Measurements from ENCODE around the gene CUEDC1.
"Not testable (repeated sequence)": the region's sequence is repeated elsewhere in the genome, so short reads cannot be mapped to it uniquely, and the experiment has no call there.

The CUEDC1 gene

DNA sequence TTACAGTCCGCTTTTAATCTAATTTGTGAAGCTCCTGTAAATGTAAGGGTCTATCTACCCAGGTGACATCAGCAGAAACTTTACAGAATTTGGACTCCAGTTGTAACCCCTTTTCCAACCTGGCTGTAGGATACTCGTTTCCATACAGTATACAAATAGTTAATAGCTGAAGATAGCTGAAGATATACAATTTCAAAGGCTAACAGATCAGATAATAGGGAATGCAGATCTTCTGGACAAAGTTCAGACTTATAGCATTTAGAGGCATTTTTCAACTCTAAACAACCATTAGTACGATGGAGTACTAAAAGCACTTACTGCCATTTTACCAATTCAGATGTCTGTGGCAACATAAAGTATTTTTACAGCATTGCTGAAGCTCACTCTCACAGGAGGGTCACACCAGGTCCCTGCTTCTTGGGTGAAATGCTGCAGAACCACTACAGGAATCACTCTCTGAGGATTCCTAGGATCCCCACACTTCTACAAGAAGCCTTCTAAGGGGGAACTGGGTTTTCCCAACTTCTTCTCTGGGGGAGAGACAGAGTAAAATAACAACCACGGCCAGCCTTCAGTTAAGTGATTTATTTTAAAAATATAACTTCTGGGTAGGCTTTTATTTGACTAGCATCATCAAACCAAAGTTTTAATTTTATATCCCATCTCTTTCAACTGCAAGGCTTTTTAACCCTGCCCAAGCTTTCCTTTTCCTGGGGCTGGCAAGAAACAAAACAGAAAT lies 29.9 kb upstream of the CUEDC1 start:
- no peak for DNase-seq

DNA sequence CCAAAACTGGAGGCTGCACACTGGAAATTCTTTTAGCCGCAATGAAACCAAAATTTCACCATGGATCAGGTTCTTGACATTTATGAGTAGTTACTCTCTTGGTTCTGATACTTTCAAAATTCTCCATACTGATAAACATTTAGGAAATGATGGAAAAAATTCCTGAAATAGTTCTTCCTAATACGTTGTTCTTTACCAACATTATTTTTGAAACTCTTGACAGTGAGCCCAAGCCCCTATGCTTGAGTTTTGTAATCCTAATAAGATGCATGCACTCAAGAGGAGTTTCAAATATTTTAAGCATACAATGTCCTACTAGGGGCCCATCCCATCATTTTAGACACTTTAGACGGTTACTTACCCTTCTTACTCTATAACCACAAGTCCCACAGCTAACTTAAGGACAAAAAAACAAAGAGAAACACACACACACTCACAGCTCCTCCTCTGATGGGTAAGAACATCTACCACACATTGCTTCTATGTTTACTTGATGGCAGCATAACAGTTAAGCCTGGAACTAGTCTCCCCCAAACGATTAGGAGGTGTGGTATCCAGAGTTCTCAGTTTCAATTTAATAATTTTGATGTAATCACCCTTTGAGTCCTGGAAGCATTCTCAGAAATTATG lies 29.2 kb upstream of the CUEDC1 start:
- no peak for DNase-seq

GRCh38 chr17:57983446-57983845 lies 28.2 kb upstream of the CUEDC1 start:
- DNase-seq: no peak

- no peak for DNase-seq
Observed at GRCh38 chr17:57982452-57983170, 27.4 kb upstream of the CUEDC1 start.

DNA sequence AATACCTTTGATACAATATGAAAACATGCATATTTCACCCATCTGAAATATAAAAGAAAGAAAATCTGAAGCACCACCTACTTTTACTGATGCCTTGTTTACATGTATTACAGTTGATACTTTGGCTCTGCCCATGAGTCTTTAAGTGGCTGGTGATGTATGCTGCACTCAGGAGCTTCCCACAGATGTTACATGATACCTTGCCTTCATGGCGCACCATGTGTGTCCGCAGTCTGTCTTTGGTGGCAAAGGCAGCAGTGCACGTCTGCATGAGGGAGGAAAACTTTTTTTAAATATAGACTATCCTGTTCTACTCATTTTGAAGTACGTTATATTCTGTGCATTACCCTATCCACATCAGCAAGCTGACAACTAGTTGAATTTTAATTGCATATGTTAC lies 25.3 kb upstream of the CUEDC1 start:
- no peak for DNase-seq

GRCh38 chr17:57979076-57979475 lies 23.9 kb upstream of the CUEDC1 start:
- no peak for DNase-seq

DNA sequence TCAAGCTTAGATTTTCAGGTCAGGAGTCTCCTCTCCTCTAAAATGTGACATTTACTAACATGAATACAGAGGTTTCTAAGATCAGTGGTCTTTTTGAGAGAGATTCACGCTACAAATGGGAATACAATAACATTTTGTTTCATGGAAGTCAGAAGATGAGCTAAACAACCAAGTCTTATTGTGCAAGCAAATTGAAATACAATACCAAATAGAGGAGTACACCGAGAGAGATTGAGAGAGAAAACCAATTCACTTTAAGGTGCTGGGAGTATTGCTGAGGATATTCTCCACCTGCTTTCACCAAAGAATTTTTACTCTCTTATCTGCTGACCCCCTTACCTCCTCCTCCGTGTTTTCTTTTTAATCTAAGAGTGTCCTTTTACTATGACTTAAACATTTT lies 21.4 kb upstream of the CUEDC1 start:
- DNase-seq: no peak

- DNase-seq: no peak
Observed at GRCh38 chr17:57975044-57975443, 19.8 kb upstream of the CUEDC1 start.

DNA sequence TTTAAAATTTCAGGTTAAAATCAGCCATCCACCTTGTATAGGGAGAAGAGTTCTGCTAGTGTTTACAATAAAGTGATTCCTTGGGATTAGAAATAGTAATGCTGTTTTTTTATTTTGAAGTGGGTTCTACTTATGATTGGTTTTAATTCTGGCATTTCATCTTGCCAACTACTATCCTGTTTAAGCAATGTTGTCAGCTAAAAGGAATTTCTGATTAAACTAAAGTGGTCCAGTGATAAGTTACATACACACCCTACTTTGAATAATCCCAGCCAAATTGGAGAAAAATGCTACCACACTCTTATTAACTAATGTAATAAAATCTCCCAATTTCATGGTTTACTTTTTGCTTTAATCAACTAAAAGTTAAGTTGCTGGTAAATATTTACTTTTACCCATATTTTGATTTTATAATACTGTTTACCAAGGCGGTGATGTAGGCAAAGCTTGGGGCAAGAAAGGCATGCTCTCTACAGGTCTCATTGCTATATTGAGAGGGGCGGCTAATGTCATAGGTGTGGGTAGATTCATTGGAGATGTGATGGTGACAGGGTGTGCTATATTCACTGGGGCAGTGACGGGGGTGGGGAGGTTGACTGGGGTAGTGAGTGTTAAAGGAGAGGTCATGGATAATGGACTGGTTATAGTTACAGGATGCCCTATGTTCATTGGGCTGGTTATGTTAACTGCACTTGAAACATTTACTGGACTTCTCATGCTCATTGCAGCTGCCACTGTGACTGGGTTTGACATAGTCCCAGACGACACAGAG lies 19.0 kb upstream of the CUEDC1 start:
- not testable (repeated sequence) for DNase-seq

DNA sequence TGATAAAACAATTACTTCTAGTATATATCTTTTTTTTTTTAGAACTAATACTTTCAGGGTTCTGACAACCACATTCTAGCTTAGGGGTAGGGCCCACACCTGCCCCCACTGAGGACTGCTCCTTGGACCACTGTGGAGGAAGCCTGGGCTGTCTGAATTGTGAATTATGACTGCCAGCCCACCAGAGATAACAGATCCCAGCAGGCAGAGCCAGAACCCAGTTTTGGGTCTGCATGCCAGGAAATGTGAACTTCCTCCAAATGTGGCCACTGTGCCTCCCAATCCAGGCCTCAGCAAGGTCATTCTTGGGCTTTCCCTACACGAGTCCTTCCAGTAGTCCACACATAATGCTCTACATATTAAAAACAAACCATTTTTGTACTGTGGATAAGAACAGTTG lies 16.9 kb upstream of the CUEDC1 start:
- DNase-seq: no peak

DNA sequence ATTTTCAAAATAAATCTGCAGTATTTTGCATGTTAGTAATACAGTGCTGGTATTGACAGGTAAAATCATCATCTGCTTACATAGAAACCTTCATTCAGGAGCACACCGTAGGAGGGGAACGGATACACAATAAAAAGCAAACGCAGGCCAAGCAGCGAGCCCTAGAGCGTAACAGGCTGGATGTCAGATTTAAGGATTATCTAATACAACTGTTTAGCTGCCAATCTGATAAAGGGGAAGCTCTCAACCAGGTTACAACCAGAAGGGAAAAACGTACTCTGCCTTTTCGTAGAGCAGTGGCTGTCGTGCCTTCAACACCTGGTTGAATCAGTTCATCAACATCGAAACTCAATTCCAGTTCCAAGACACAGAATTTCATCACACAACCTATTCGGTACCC lies 16.4 kb upstream of the CUEDC1 start:
- no peak for DNase-seq

DNA sequence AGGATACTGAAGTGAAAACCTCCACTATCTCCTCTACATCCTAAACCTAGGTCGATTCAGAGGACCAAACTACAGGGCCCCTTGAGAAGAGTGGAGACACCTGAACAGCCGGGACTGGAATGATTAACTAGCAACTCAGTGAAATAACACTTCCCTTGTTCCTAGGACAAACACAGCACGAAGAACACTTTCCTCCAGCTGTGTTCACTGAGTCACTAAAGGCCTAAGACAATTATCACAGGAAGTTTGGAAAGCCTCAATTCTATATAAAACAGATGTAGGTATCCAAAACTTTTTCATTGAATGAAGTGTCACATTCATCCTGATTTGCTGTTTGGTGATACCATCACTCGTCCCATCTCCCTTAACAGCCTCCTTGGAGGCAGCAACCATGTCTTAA lies 15.5 kb upstream of the CUEDC1 start:
- DNase-seq: no peak

DNA sequence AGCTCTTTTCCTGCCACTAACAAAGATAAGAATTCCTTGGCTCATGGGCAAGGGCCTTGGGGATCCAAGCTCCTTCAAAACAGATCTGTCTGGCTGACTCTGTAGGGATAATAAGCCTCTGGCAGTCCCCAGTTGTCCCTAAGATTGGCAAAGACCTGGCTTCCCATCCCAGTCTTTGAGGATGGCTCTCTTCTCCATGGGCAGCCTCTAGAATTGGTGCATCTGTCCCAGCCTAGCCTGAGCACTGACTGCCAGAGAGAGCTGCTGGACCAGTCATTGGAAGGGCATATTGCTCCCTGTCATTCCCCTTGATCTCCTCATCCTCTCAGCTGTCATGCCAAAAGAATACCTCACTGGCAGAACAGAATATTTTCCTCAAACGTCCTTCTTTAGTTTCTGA lies 13.2 kb upstream of the CUEDC1 start:
- DNase-seq: no peak

DNA sequence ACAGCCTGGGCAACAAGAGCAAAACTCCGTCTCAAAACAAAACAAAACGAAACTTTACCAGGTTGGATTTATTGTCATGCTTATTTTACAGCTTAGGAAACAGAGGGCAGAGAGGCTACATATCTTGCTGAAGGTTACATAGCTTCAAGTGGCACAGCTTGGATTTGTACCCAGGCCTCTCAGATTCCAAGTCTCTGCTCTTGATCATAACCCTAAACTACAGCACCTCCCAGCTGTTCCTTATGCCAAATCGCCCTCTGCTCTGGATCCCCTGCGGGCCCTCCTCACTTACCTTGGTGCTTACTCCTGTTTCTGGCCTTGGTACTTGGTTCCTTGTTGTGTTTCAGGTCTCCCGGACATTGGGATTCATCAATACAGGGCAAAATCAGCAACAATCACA lies 11.7 kb upstream of the CUEDC1 start:
- no peak for DNase-seq

- DNase-seq: no peak
Observed at GRCh38 chr17:57966246-57966645, 11.0 kb upstream of the CUEDC1 start.

DNA sequence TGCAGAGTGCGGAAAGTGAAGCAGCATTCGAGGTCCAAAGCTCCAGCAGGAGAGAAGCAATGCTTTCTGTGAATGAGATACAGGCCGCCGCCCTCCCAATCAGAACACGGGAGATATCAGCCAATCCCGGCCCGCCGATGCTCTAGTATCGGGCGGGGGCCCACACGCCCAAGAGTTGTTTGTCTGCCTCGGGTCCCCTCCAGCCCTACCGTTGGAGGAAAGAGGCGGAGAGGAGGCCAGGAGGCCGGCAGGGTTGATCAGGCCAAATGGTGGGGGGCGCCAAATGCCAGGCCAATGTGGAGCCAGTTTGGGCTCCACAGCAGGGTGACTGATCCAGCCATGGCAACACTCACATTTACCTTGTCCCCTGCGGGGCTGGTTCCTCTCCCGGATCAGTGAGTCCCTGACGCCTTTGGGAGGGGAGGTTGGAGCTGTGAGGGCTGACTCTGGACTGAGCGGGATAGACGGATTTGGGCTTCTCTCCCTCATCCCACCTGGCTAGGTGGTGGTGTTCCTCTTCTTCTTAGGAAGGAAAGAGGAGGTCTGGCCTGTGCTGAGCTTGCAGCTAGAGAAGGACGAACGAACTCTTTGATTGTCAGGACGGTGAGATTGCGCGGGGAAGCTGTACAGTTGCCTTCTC lies 10.4 kb upstream of the CUEDC1 start:
- no peak for DNase-seq

GRCh38 chr17:57963149-57963511 lies 7.9 kb upstream of the CUEDC1 start:
- no peak for DNase-seq

DNA sequence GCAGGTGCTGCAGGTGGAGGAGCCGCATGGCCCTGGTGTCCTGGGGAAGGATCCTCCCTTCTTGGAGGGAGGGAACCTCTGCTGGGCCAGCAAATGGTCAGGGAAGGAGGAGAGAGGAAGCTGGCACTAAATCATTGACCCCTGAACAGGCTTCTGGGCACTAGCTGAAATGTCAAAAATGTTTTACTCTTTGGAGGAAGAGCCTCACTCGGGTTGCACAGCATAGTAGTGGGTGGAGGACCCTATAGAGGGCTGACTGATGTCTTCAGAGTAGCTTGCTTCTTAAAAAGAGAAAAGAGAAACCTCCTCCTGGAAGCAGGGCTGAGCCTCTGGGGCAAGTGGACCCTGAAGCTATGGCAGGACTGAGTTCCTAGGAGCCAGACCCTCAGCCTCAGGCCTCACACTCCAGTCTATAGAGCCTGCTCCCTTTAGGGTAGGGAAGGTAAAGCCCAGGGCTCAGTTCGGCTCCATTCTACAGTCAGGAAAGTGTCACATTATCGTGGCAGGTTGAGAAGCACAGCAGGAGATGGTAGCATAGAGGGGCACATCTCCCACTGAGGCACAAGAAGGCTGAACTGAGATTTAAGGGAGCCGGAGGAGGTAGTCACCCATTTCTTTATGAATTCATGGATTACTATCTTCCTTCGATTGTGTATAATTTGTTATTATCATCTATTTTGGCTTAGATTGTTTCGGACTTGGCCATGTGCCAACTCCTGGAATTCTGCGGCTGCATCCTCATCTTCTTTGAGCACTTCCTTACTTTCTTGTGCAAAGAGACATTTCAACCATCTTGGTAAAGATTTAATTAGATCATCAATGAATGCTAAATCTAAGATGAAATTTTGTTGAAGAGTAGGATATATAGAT lies 7.3 kb upstream of the CUEDC1 start:
- DNase-seq: no peak

DNA sequence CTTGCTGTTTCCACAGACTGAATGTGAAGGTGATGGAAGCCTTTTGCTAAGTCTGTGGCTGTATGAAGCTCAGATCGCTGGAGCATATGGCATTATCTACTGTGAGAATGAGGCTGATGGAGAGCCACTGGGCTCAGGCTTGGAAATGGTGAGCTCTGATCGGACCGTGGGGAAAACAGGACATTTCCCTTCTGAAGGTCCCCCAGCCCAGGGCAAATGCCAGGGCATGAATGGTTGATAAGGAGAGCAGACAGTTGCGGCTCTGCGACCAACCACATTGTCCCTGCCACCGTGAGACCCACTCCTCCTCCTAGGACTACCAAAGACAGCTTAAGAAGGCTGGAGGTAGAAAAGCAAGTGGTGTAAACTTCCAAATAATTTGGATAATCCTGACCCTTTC lies 4.7 kb upstream of the CUEDC1 start:
- DNase-seq: no peak

DNA sequence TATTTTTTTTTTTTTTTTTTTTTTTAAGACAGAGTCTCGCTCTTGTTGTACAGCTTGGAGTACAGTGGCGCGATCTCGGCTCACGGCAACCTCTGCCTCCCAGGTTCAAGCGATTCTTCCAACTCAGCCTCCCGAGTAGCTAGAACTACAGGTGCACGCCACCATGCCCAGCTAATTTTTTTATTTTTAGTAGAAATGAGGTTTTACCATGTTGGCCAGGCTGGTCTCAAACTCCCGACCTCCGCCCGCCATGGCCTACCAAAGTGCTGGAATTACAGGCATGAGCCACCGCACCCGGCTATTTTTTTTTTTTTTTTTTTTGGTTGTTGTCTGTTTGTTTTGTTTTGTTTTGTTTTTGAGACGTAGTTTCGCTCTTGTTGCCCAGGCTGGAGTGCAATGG lies 3.2 kb upstream of the CUEDC1 start:
- not testable (repeated sequence) for DNase-seq

- DNase-seq: no peak
Observed at GRCh38 chr17:57957886-57958285, 2.7 kb upstream of the CUEDC1 start.
